K562 (cell line): ENCODE data around the gene TRIM25. TPM values are rescaled to one million over a fixed set of nuclear protein-coding genes. Genes with fewer than 3 reads are reported as not detected.
A peak's percentile ranks its signal among the peaks of the same experiment; 100 is the strongest.

Experiments
- ATF7 ChIP-seq: fragments of 450-650 bp; IDR thresholded peaks from 2 replicates; pipeline ENCODE4 v1.7.1; 2014; ENCODE audit warnings: mild to moderate bottlenecking, moderate library complexity
- DPF2 ChIP-seq: fragments of 450-650 bp; IDR thresholded peaks from 2 replicates; pipeline ENCODE4 v1.6.1; 2016
- KHSRP ChIP-seq: fragments of 450-650 bp; IDR thresholded peaks from 2 replicates; pipeline ENCODE4 v1.6.1; 2017
- NFRKB ChIP-seq: fragments of 450-650 bp; IDR thresholded peaks from 2 replicates; pipeline ENCODE4 v1.6.1; 2016; ENCODE audit warnings: low read depth
- RAD21 ChIP-seq, 2 experiments: fragments of 250-450 bp in 1 of 2; fragments of 450-650 bp in 1 of 2; sonication (Bioruptor Pico) in 1 of 2; formaldehyde crosslinking in 1 of 2; IDR thresholded peaks in 1 of 2; conservative IDR thresholded peaks in 1 of 2; 2 replicates each; pipeline versions ENCODE4 v1.4.0 to v1.8.0; 2020 to 2022; ENCODE audit warnings: mild to moderate bottlenecking in 2 of 2, moderate library complexity in 1 of 2
- SIX5 ChIP-seq, 2 experiments: IDR thresholded peaks; 2 replicates each; pipeline ENCODE4 v1.6.1; 2011; ENCODE audit warnings: low read length in 2 of 2, borderline replicate concordance in 1 of 2, low read depth in 1 of 2, mild to moderate bottlenecking in 1 of 2, moderate library complexity in 1 of 2; ENCODE audit not compliant: insufficient read depth in 1 of 2
- TCF7L2 ChIP-seq: fragments of 150-350 bp; IDR thresholded peaks from 2 replicates; pipeline ENCODE4 v1.6.1; 2016; ENCODE audit warnings: low read depth, mild to moderate bottlenecking, low read length, moderate library complexity
- XRCC5 ChIP-seq: fragments of 200-400 bp; formaldehyde crosslinking; IDR thresholded peaks from 2 replicates; pipeline ENCODE4 v1.6.1; 2017; ENCODE audit warnings: low read depth, mild to moderate bottlenecking, low read length
- ZFP30 ChIP-seq: fragments of 250-450 bp; sonication (Bioruptor Pico); IDR thresholded peaks from 2 replicates; pipeline ENCODE4 v1.8.0; 2022; ENCODE audit warnings: moderate library complexity, mild to moderate bottlenecking, inconsistent platforms, borderline replicate concordance
- ZNF324 ChIP-seq: fragments of 250-450 bp; sonication (Bioruptor Pico); IDR thresholded peaks from 2 replicates; pipeline ENCODE4 v1.4.0; 2020; ENCODE audit warnings: mild to moderate bottlenecking
- ZNF695 ChIP-seq: fragments of 450-650 bp; formaldehyde crosslinking; IDR thresholded peaks from 2 replicates; pipeline ENCODE4 v1.4.0; 2020; ENCODE audit warnings: mild to moderate bottlenecking, moderate library complexity
- ZNF696 ChIP-seq: fragments of 250-450 bp; sonication (Bioruptor Pico); conservative IDR thresholded peaks from 2 replicates; pipeline ENCODE4 v1.4.0; 2020; ENCODE audit warnings: mild to moderate bottlenecking, moderate library complexity
- ZSCAN29 ChIP-seq: fragments of 450-650 bp; IDR thresholded peaks from 2 replicates; pipeline ENCODE4 v1.6.1; 2017
- polyA plus RNA-seq, 8 experiments: library from polyadenylated mRNA; depleted of rRNA in 4 of 8; stranded (reverse) in 5 of 8; unstranded in 3 of 8; fragments of >200 nt; fragmentation: Nextera tagmentation in 2 of 8; fragmentation: Illumina TruSeq in 1 of 8; extraction: Ambion mirVana in 2 of 8; extraction: Trizol in 1 of 8; gene quantifications; 2 replicates each; pipeline versions ENCODE4 v1.2.1 to v1.2.3, GENCODE V29; 2011 to 2014; ENCODE audit warnings: inconsistent platforms in 1 of 8, missing spikeins in 1 of 8
- total RNA-seq, 7 experiments: library from RNA; depleted of rRNA in 6 of 7; stranded (reverse); fragments of >200 nt in 6 of 7; fragmentation: Illumina TruSeq in 2 of 7; extraction: Trizol in 2 of 7; gene quantifications; 2 replicates each; pipeline versions ENCODE4 v1.2.1 to v1.2.3, GENCODE V29; 2011 to 2021; ENCODE audit warnings: low replicate concordance in 1 of 7
- TF ChIP-seq, protein P1 (sequence below): sonication (generic); formaldehyde crosslinking; IDR thresholded peaks from 2 replicates; pipeline ENCODE4 v1.8.0; 2023; ENCODE audit warnings: mild to moderate bottlenecking, missing genetic modification reagents
- TF ChIP-seq, protein P2 (sequence below), 2 experiments: fragments of 450-650 bp; formaldehyde crosslinking in 1 of 2; IDR thresholded peaks; 2 replicates each; pipeline versions ENCODE4 v1.4.0 to v1.6.1; 2014 to 2020; ENCODE audit warnings: mild to moderate bottlenecking in 2 of 2, borderline replicate concordance in 1 of 2, low read depth in 1 of 2
- TF ChIP-seq, protein P3 (sequence below): sonication (generic); formaldehyde crosslinking; IDR thresholded peaks from 2 replicates; pipeline ENCODE4 v1.8.0; 2022; ENCODE audit warnings: missing genetic modification reagents, mild to moderate bottlenecking, borderline replicate concordance

TRIM25 gene
- total and polyA plus RNA-seq, 9 of the 15 experiments (the other 6 are each of a cell fraction or from before 2014, with no cell fraction given): 5.9 to 49.5 (median 24.5) TPM

DNA sequence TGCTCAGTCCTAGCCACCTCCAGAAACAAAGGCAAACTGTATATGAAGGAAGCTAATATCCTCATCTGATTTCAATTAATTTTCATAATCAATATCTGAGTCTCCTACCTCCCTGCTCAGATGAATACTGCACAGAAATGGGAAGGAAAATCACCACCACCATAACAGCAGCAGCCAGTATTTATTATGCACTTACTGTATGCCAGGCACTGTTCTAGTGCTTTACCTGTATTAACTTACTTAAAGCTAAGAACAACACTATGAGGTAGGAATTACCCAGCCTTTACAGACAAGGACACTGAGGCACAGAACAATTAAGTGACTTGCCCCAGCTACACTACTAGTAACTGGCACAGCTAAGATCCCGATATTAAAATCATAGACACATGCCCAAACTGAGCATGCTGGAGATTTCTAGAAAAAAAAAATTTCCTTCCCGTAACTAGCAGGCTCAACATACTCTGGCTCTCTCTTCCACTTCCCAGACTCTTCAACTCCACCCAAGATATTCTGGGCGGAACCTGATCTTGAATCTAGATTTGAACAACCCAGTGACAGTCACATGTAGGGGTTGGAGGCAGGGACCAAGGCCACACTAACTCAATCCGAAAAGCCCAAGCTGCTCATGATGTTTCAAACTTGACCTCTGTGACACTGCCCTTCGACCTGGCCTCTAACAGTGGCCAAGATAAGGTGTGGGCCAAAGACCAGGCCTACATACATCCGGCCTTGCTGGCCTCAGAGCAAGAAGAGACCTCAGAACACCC lies 3.9 kb downstream of the TRIM25 start (continued):
- TF ChIP-seq, protein P1, sequence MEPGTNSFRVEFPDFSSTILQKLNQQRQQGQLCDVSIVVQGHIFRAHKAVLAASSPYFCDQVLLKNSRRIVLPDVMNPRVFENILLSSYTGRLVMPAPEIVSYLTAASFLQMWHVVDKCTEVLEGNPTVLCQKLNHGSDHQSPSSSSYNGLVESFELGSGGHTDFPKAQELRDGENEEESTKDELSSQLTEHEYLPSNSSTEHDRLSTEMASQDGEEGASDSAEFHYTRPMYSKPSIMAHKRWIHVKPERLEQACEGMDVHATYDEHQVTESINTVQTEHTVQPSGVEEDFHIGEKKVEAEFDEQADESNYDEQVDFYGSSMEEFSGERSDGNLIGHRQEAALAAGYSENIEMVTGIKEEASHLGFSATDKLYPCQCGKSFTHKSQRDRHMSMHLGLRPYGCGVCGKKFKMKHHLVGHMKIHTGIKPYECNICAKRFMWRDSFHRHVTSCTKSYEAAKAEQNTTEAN (CRISPR knock-in tag): no peak
- TF ChIP-seq XRCC5: no peak; the same call in 1 of the 2 replicates
- TF ChIP-seq ZNF324 (CRISPR knock-in tag): peak; percentile 32; the same call in 1 of the 2 replicates
- TF ChIP-seq TCF7L2: no peak
- TF ChIP-seq, protein P2, sequence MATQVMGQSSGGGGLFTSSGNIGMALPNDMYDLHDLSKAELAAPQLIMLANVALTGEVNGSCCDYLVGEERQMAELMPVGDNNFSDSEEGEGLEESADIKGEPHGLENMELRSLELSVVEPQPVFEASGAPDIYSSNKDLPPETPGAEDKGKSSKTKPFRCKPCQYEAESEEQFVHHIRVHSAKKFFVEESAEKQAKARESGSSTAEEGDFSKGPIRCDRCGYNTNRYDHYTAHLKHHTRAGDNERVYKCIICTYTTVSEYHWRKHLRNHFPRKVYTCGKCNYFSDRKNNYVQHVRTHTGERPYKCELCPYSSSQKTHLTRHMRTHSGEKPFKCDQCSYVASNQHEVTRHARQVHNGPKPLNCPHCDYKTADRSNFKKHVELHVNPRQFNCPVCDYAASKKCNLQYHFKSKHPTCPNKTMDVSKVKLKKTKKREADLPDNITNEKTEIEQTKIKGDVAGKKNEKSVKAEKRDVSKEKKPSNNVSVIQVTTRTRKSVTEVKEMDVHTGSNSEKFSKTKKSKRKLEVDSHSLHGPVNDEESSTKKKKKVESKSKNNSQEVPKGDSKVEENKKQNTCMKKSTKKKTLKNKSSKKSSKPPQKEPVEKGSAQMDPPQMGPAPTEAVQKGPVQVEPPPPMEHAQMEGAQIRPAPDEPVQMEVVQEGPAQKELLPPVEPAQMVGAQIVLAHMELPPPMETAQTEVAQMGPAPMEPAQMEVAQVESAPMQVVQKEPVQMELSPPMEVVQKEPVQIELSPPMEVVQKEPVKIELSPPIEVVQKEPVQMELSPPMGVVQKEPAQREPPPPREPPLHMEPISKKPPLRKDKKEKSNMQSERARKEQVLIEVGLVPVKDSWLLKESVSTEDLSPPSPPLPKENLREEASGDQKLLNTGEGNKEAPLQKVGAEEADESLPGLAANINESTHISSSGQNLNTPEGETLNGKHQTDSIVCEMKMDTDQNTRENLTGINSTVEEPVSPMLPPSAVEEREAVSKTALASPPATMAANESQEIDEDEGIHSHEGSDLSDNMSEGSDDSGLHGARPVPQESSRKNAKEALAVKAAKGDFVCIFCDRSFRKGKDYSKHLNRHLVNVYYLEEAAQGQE (IDR thresholded peaks at IDR 0.05; ENCODE audit: borderline replicate concordance): peak; percentile 50; the same call in 1 of the 2 replicates
- TF ChIP-seq, protein P2 (CRISPR knock-in tag; IDR thresholded peaks at IDR 0.05; ENCODE audit: low read depth): no peak
- TF ChIP-seq RAD21 (CRISPR knock-in tag; conservative IDR thresholded peaks at IDR 0.05 in 1 of 2, IDR thresholded peaks at IDR 0.05 in 1 of 2): peak; percentile 10 to 15; a peak in 1 of 4 replicates
- no peak for TF ChIP-seq ZSCAN29
- no peak for TF ChIP-seq KHSRP
- TF ChIP-seq, protein P3, sequence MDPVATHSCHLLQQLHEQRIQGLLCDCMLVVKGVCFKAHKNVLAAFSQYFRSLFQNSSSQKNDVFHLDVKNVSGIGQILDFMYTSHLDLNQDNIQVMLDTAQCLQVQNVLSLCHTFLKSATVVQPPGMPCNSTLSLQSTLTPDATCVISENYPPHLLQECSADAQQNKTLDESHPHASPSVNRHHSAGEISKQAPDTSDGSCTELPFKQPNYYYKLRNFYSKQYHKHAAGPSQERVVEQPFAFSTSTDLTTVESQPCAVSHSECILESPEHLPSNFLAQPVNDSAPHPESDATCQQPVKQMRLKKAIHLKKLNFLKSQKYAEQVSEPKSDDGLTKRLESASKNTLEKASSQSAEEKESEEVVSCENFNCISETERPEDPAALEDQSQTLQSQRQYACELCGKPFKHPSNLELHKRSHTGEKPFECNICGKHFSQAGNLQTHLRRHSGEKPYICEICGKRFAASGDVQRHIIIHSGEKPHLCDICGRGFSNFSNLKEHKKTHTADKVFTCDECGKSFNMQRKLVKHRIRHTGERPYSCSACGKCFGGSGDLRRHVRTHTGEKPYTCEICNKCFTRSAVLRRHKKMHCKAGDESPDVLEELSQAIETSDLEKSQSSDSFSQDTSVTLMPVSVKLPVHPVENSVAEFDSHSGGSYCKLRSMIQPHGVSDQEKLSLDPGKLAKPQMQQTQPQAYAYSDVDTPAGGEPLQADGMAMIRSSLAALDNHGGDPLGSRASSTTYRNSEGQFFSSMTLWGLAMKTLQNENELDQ (CRISPR knock-in tag): no peak
- TF ChIP-seq ZFP30 (CRISPR knock-in tag): no peak
- TF ChIP-seq SIX5 (IDR thresholded peaks at IDR 0.05; ENCODE audit: borderline replicate concordance in 1 of 2, insufficient read depth in 1 of 2, low read depth in 1 of 2, low read length in 2 of 2): no peak
- 0 out of 2 replicates have a peak, but pooled peaks have one; percentile 27 for TF ChIP-seq ATF7
- no peak for TF ChIP-seq ZNF696 (CRISPR knock-in tag)
- no peak for TF ChIP-seq ZNF695 (CRISPR knock-in tag)
- TF ChIP-seq DPF2: peak; percentile 72
- no peak for TF ChIP-seq NFRKB
